Measurements from ENCODE around the gene SPINK5. TPM values are rescaled to one million over a fixed set of nuclear protein-coding genes. Genes with fewer than 3 reads are reported as not detected.

The SPINK5 gene
- polyA plus RNA-seq, 2 of the 4 experiments (the other 2 are of a cell fraction), result not detected

DNA sequence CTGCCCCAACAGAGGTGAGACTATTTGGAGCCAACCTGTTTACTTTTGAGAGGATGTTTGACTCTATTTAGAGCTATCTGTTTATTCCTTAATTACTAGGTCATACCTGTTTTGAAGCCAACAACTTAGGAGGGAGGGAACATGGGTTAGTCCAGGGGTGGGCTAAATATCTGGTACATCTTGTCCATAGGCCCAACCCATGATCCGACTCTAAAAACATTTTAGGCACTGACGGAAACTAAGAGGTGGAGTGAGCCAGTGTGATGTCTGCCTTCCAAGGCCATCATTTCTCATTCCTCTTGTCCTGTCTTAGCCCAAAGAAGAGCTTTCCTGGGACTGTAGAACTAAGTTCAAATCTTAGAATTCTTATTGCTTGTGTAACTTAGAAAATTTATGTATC lies 8.4 kb downstream of the SPINK5 start:
- no peak for ATAC-seq

GRCh38 chr5:148075529-148075928 lies 11.7 kb downstream of the SPINK5 start:
- WGBS (ENCODE audit: missing lambda C conversion rate), result 0% methylated on average over 2 of the region's 2 CpGs
- Histone ChIP-seq H3K4me1 (no peaks in the 10 kb centered on the region), H3K4me2 (no peak overlapping the region), H3K27ac (no peak overlapping the region), H3K9me3 (no peaks in the 10 kb centered on the region), H3K4me3 (no peak overlapping the region)
- ChIA-PET POLR2A (no interaction called here), CTCF (no interaction called here)
- peak; percentile 69 for TF ChIP-seq MAFK (IDR thresholded peaks at IDR 0.05; ENCODE audit: partially characterized antibody)
- no peak for TF ChIP-seq CEBPB (IDR thresholded peaks at IDR 0.05)
- ATAC-seq, result no peak
- DNase-seq (ENCODE audit: low read depth in 1 of 2, low spot score in 1 of 2), result no peak
- FAIRE-seq, result no peak

More for the DNA sequence above, 8.4 kb downstream of the SPINK5 start:
- Histone ChIP-seq H3K4me3 (no peak overlapping the region), H3K4me1 (no peaks in the 10 kb centered on the region), H3K4me2 (no peak overlapping the region), H3K9me3 (no peaks in the 10 kb centered on the region), H3K27ac (no peak overlapping the region)
- DNase-seq (ENCODE audit: low read depth in 1 of 2, low spot score in 1 of 2) (no peak), FAIRE-seq (no peak)
- TF ChIP-seq REST (IDR thresholded peaks at IDR 0.05) (no peak), ESRRA (IDR thresholded peaks at IDR 0.05; ENCODE audit: borderline replicate concordance, low read length) (no peak), POLR2A (IDR thresholded peaks at IDR 0.05; ENCODE audit: low read length) (no peak), RARB (CRISPR knock-in tag; IDR thresholded peaks at IDR 0.05) (no peak), ZFP36 (IDR thresholded peaks at IDR 0.05; ENCODE audit: borderline replicate concordance, partially characterized antibody) (no peak), NFE2L2 (conservative IDR thresholded peaks at IDR 0.05; ENCODE audit: low read length) (no peak), PHF8 (IDR thresholded peaks at IDR 0.05; ENCODE audit: borderline replicate concordance, low read depth) (no peak), GATA3 (IDR thresholded peaks at IDR 0.05; ENCODE audit: borderline replicate concordance) (no peak), NR3C1 (IDR thresholded peaks at IDR 0.05) (no peak), BHLHE40 (IDR thresholded peaks at IDR 0.05; ENCODE audit: low read depth, low read length) (no peak), HOXA7 (CRISPR knock-in tag; IDR thresholded peaks at IDR 0.05) (no peak), JUNB (IDR thresholded peaks at IDR 0.05) (no peak), POLR2AphosphoS2 (conservative IDR thresholded peaks at IDR 0.05; ENCODE audit: low read length) (no peak), CEBPB (IDR thresholded peaks at IDR 0.05) (no peak), KDM1A (IDR thresholded peaks at IDR 0.05; ENCODE audit: low read depth) (no peak), CHD4 (IDR thresholded peaks at IDR 0.05; ENCODE audit: borderline replicate concordance) (no peak), EP300 (IDR thresholded peaks at IDR 0.05) (no peak)
- TF ChIP-seq, protein P1, sequence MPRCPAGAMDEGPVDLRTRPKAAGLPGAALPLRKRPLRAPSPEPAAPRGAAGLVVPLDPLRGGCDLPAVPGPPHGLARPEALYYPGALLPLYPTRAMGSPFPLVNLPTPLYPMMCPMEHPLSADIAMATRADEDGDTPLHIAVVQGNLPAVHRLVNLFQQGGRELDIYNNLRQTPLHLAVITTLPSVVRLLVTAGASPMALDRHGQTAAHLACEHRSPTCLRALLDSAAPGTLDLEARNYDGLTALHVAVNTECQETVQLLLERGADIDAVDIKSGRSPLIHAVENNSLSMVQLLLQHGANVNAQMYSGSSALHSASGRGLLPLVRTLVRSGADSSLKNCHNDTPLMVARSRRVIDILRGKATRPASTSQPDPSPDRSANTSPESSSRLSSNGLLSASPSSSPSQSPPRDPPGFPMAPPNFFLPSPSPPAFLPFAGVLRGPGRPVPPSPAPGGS (IDR thresholded peaks at IDR 0.05), result no peak
- WGBS (ENCODE audit: missing lambda C conversion rate), result 62% methylated on average over 2 of the region's 2 CpGs
- ChIA-PET POLR2A (no interaction called here), CTCF (no interaction called here)

- Histone ChIP-seq H3K4me1 (no peaks in the 10 kb centered on the region), H3K4me3 (no peak overlapping the region), H3K4me2 (no peak overlapping the region), H3K9me3 (no peaks in the 10 kb centered on the region), H3K27ac (no peak overlapping the region)
- no peak for ATAC-seq
- WGBS (ENCODE audit: missing lambda C conversion rate), result 0% methylated on average over 1 of the region's 1 CpG
- POLR2A ChIA-PET, result no interaction called here
- TF ChIP-seq HEYL (CRISPR knock-in tag; IDR thresholded peaks at IDR 0.05) (no peak), EP300 (IDR thresholded peaks at IDR 0.05) (no peak), CHD4 (IDR thresholded peaks at IDR 0.05; ENCODE audit: borderline replicate concordance) (no peak), SREBF2 (IDR thresholded peaks at IDR 0.05) (no peak), FOSL2 (IDR thresholded peaks at IDR 0.05) (no peak), FOSL2 (CRISPR knock-in tag; IDR thresholded peaks at IDR 0.05) (no peak), MAFK (IDR thresholded peaks at IDR 0.05; ENCODE audit: partially characterized antibody) (no peak), TFCP2L1 (CRISPR knock-in tag; IDR thresholded peaks at IDR 0.05) (no peak), NR3C1 (IDR thresholded peaks at IDR 0.05) (no peak), ESRRA (IDR thresholded peaks at IDR 0.05; ENCODE audit: borderline replicate concordance, low read length) (no peak)
- no peak for DNase-seq (ENCODE audit: low read depth in 1 of 2, low spot score in 1 of 2)
- CTCF ChIA-PET, result no interaction called here
- FAIRE-seq, result no peak
Observed at GRCh38 chr5:148083203-148083602, 19.4 kb downstream of the SPINK5 start.
